Hepatic stellate cell (primary cell): ENCODE data around the gene ZDHHC23.
A peak's percentile ranks its signal among the peaks of the same experiment; 100 is the strongest.

Source experiments
- DNase-seq: peaks from one replicate; pipeline ENCODE4 v3.0.0; 2011; ENCODE audit warnings: low spot score

Gene ZDHHC23

DNA sequence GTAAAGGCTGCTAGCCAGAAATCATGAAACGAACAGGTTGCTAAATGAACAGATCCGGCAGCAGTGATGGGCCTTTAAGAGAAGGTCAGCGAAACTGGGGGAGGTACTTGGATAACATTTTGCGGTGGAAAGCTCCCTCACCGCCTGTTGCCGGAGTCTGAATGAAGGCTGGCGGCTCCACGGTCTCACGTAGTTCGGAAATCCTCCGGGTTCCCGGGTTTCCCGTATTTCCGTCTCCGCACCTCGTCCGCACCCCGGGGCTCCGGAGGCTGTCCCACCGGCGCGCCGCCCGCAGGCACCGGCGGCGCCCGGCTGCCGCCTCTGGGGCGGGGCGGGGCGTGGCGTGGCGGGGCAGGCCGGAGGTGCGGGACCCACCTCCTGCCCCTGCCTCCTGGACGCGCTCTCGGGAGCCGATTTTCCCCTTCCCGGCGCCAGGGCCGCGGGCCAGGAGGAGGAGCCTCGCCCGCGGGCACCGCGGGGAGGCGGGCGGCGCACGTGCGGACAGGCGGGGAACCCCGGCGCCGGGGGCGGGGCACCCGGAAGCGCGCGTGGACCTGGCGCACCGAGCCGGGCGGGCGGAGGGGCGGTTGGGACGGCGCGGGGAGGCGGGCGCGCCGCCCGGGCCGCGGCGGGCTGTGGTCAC is at the start of gene ZDHHC23:
ZDHHC23 (plus strand) TSS at position 642 of the 643 bp plus-strand sequence. CDS start 790 bp downstream, outside the sequence.
- DNase-seq: peak; percentile 47

GRCh38 chr3:113898892-113899291 is 48.9 kb upstream of the ZDHHC23 start:
- peak; percentile 29 for DNase-seq

DNA sequence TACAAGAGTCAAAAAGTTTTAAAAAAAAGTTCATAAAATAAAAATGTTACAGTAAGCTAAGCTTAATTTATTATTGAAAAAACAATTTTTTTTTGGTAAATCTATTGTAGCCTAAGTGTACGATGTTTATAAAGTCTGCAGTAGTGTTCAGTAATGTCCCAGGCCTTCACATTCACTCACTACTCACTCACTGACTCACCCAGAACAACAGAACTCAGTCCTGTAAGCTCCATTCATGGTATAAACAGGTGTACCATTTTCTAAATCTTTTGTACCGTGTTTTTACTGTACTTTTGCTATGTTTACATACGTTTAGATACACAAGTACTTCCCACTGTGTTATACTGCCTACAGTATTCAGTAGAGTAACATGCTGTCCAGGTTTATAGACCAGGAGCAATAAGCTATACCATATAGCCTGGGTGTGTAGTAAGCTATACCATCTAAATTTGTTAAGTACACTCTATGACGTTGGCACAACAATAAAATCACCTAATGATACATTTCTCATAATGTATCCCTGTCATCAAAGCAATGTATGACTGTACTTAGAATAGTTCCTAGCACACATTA is 41.2 kb upstream of the ZDHHC23 start:
- no peak for DNase-seq

DNA sequence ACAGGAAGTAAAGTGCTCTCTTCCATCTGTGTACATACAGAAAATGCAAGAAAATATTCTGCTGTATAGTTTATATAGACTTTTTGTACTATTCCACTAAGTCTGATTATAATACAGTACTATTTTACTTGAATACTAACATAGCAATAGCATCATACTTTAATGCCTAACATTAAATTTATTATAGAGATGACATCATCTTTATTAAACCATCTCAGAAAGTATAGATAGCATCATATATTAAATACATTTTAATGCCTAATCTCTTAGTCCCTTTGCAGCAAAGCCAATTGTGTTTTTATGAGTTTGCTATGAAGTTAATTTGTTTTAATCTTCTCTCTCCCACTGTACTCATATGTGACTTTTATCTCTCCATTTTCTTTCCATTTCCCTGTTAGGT is 39.7 kb upstream of the ZDHHC23 start:
- no peak for DNase-seq

- DNase-seq: no peak
Measured at GRCh38 chr3:113910966-113911365, 36.8 kb upstream of the ZDHHC23 start.

DNA sequence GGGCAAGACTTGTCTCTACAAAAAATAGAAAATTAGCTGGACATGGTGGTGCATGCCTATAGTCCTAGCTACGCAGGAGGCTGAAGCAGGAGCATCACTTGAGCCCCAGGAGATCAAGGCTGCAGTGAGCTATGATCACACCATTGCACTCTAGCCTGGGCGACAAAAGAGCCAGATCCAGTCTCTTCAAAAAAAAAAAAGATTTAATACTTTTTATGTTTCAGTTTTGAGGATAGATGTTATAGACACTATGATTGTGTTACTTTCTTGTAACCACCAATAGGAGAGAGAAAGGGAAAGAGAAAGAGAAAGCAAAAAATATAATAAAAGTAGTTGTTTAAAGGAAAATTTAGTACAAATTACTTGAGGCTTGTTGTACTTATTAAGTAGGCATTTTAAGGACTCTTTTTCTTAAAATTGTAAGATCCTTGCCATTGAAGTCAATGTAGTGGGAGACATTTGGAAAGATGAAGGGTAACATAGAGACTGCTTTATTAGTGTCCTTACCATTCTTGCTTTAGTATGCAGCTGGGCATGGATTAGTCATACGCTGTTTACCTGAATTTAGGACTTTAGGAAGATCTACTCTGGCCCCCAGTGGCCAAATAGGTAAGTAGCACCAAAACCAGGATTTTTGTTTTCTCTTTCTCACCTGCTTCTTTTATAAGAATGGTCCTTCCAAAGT is 35.1 kb upstream of the ZDHHC23 start:
- peak; percentile 14 for DNase-seq

- peak; percentile 4 for DNase-seq
Measured at GRCh38 chr3:113914646-113915045, 33.2 kb upstream of the ZDHHC23 start.

DNA sequence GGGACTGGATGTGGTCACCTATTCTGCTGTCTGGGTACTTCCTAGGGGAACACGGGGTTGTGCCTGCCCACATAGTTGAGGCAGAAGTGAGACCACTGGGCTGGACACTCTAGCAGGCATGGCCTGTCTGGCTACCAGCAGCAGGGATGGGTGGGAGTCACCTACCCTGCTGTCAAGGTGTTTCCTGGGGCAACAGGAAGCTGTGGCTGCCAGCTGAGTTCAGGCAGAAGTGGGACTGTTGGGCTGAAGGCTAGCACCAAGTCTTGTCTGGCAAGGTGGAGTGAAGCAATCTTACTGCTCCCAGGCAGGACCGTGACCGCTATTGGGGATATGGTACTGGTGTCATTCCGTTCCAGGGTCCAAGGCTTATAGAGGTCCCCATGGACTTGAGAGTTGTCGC is 20.3 kb upstream of the ZDHHC23 start:
- DNase-seq: no peak

DNA sequence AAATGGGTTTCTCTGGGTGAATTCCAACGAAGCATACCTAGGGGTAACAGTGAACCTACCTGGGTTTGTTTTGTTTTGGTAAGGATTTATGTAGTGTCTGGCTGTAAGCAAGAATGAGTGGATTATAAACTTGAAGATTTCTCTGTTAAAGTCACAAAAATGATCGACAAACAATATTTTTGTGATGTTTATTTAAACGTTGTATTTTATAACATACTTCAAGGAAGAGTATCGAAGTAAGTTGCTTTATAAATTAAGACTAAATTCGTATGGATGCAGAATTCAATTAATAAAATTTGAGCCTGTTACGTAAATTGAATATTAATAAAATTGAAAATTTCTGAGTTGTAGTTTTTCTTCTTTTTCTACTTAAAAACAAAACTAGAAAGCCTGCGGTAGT is 982 bp upstream of the ZDHHC23 start:
- DNase-seq: no peak

- DNase-seq: peak; percentile 34
Measured at GRCh38 chr3:113948015-113948917, 453 bp downstream of the ZDHHC23 start.

DNA sequence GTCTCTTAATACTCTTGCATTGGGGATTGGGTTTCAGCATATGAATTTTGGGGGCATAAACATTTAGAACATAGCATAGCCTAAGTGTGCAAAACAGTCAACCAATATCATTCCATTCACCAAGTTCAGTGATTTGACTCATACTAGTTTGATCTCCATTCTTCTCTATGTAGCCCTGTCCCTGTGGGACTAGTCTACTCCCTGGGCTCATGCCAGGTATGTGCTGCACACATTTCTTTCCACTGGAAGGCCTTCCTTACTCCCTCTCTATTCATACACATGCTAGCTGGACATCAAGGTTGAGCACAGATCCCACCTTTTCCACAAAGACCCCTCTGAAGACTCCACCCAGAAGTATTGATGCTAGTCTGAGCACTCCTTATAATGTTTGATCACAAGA is 5.1 kb downstream of the ZDHHC23 start:
- DNase-seq: no peak

GRCh38 chr3:113953677-113954076 is 5.9 kb downstream of the ZDHHC23 start:
- no peak for DNase-seq

- DNase-seq: no peak
Measured at GRCh38 chr3:113954091-113954685, 6.4 kb downstream of the ZDHHC23 start.

- DNase-seq: no peak
Measured at GRCh38 chr3:113963879-113964278, 16.1 kb downstream of the ZDHHC23 start.

DNA sequence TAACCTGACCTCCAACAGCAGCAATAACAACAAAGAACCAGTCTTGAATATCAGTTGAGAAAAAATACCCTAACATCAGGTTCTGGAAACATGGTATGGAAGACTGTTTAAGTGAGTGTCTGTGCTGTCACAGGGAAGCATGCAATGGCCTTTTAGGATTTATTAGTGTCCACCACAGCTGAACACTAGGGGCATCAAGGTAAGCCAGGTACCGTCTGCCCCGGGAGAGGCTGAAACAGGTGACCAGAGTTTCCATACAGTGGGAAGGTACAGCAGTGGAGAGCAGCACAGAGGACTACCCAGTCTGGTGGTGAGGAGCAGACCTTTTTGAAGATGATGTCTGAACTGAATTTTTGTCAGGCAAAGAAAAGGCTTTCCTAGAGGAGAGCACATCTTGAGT is 18.4 kb downstream of the ZDHHC23 start:
- no peak for DNase-seq

DNA sequence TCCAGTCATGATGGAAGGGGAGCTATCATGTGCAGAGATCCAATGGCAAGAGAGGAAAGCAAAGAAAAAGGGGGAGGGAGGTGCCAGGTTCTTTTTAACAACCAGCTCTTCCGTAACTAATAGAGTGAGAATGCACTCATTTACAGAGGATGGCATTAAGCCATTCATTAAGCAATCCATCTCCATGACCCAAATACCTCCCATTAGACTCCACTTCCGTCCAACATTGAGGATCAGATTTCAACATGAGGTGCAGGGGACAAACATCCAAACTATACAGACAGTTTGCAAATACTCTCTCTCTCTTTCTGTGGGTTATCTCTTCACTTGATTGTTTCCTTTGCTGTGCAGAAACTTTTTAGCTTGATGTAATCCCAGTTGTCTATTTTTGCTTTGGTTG is 21.2 kb downstream of the ZDHHC23 start:
- no peak for DNase-seq

- no peak for DNase-seq
Measured at GRCh38 chr3:113977822-113978221, 30.0 kb downstream of the ZDHHC23 start.

GRCh38 chr3:113979916-113980315 is 32.1 kb downstream of the ZDHHC23 start:
- DNase-seq: no peak

DNA sequence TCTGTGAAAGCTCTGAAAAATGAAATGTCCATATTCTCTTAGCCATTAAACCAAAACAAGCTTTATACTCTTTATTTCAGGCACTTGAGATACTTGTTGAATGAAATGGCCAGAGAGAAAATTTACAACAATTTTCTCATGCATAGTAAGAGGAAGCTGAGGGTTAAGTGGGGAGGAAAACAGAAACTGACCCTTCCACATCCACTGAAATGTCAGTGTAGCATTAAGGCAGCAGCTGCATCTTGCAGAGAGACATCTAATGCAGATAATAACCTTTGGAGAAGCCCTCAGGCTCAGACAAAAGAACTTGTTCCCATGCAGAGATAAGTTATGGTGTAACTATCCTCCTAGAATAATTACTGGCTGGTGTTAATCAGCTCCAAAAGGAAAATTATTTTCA is 34.0 kb downstream of the ZDHHC23 start:
- DNase-seq: no peak

DNA sequence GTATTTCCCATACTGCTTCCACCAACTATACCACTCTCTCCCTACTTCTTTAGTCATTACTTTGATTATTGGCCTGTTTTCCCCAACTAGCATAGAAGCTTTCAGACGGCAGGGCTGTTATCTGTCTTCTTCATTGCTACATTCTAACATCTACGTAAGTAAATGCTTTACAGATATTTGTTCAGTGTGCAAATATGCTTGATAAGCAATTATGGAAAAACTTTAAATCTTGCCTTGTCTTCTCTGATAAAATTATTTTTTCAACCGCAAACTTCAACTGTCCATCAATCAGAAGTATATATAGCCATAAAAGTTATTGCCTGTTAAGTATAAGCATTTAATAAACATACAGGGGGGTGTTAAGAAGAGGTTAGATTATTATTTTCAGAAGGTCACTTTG is 35.7 kb downstream of the ZDHHC23 start:
- no peak for DNase-seq

DNA sequence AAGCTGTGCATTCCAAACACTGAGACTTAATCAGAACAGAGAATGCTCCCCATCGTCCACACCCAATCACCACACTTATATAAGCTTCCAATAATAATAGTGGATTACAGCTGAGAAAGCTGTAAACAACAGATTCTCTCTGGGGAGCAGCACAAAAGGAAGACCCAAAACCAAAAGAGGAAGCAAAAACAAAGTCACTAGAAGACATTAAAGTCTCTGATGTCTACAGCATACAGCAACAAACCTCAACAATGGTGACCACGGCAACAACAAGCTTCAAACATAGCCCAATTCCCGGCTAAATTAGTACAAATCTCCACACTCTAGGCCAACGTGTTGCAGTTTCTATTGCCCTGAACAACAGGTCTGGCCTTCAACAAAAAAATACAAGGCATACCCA is 37.7 kb downstream of the ZDHHC23 start:
- DNase-seq: no peak

GRCh38 chr3:114005481-114005880 is 57.7 kb downstream of the ZDHHC23 start:
- no peak for DNase-seq
